RPMI8226 (cell line): ENCODE data around the gene TAS2R30.

Experiments
- DNase-seq: peaks from one replicate; pipeline ENCODE4 v3.0.0-alpha.2; 2015

Gene TAS2R30, protein sequence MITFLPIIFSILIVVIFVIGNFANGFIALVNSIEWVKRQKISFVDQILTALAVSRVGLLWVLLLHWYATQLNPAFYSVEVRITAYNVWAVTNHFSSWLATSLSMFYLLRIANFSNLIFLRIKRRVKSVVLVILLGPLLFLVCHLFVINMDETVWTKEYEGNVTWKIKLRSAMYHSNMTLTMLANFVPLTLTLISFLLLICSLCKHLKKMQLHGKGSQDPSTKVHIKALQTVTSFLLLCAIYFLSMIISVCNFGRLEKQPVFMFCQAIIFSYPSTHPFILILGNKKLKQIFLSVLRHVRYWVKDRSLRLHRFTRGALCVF

DNA sequence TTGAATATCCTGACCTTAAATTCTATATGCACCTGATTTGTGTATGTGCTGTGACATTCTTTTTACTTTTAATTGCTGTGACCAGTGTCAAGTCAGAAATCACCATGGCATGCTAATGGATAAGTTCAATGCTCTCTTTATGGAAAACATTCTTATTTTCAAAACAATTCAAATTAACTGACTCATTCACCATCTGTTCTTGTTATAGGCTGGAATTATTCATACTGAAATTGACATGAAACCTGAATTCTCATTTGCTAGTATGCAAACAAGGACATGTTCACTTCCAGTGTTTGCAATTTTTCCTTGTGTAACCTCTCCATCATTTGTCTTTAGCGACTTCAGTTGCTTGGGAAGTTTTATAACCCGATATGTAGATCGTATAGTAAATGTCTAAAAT is at the start of gene TAS2R30:
TAS2R30 (minus strand) TSS at position 340 of the 400 bp plus-strand sequence. CDS start 400 bp downstream, outside the sequence.
- no peak for DNase-seq

DNA sequence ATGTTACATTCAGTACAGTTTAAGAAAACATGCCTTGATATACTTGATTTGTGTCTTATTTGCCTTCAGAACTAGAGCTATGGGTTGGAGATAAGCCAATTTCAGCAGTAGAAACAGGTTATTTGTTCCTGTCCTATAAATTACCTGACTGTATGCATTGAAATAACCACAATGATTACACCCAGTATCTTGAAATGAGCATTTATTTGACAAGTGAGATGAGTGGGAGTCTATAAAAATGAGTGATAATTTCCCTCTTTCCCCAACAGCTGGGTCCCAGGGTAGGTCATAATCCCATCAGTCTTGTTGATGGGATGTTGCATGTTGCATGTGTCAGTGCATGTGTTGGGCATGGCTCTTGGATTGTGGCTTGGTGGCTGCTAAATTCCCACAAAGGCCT is 48.6 kb upstream of the TAS2R30 start:
- DNase-seq = no peak

DNA sequence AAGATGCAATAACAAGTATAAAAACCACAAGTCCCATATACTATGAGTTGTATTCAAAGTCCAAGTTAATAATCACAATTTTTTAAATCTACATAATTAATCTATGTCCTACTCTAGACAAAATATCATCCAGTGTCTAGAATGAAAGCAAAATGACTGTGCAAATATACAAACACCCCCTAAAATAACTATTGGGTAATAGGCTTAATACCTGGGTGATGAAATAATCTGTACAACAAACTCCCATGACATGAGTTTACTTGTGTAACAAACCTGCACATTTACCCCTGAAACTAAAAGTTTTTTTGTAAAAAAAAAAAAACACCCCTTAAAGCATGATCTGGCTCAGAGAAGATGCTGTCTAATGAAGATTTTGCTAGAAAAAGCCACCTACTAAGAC is 48.1 kb upstream of the TAS2R30 start:
- no peak for DNase-seq

DNA sequence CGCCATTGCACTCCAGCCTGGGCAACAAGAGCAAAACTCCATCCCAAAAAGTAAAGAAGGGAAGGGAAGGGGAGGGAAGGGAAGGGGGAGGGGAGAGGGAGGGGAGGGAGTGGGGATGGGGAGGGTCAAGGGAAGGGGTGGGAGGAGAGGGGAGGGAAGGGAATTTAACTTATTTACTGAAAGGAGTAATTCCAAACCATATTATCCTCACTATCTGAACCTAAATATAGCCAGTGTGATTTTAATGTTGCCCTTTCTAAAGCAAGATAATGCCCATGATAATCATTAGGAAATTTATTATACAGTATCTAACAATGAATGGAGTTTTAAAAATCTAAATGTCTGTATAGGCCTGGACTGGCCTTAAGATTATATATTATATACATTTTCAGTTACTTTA is 43.8 kb upstream of the TAS2R30 start:
- DNase-seq = no peak

GRCh38 chr12:11174022-11174421 is 39.6 kb upstream of the TAS2R30 start:
- no peak for DNase-seq

DNA sequence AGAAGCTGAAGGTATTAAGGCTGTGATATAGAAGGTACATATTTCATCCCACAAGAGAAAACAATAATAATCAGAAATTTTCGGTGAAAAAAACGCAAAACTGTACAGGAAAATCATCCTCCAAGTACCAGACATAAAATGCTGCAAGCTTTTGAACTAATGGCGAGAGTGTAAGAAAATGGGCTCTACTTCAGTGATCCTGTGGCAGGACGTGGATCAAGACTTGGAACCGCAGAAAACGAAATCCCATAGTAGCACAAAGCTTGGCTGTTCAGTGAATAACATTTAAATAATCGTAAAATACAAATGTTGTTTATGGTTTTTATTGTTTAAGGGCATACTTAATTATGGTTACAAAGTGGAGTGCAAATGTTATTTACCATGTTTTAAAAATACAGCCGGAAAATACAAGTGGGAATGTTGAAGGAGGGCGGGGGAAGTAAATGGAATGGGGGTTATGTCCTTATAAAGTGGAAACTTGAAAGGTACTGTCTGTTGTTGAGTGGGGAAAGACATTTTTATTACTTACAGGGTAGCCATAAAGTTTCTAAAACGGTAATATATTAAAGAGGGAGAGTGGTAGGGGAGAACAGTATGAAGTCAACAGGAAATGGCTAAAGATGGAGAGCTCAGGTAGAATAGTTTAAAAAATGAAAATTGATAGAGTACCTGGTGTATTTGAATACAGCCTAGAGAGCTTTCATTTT is 37.7 kb upstream of the TAS2R30 start:
- peak; percentile 3 for DNase-seq

DNA sequence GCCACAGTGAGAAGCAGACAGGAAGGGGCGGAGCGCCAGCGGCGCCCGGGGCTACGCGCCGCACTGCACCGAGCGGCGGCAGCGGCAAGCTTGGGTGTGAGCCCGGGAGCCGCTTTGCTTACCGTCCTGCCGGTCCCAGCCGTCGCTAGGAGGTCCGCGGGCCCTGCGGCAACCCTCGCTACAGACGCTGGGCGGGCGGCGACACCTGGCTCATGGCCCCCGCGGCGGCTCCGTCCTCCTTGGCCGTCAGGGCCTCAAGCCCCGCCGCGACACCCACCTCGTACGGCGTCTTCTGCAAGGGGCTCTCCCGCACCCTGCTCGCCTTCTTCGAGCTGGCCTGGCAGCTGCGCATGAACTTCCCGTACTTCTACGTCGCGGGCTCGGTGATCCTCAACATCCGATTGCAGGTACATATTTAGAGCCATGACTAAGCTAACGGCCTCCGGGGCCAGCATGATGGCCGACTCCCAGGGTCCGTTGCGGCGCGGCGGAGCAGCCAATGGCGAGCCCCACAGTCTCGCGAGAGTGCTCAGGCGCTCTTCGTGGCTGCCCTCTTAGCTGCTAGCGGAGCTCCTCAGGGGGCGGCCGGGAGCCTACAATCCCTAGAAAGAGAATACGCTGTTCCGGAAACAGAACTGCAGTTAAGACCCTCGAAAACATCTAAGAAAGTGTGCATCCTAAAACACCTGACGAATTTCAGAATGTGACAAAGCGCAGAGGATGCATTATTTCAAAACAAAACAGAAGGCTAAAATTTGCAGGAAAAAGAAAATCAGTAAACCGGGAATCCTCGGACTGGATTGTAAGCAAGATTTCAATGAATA is 36.9 kb upstream of the TAS2R30 start, which contains the start of gene SMIM10L1:
SMIM10L1 (plus strand) TSS at position 50 of the 824 bp plus-strand sequence; CDS start at position 213, 163 bp downstream.
- peak; percentile 94 for DNase-seq

- no peak for DNase-seq
Observed at GRCh38 chr12:11170810-11171144, 36.3 kb upstream of the TAS2R30 start.

DNA sequence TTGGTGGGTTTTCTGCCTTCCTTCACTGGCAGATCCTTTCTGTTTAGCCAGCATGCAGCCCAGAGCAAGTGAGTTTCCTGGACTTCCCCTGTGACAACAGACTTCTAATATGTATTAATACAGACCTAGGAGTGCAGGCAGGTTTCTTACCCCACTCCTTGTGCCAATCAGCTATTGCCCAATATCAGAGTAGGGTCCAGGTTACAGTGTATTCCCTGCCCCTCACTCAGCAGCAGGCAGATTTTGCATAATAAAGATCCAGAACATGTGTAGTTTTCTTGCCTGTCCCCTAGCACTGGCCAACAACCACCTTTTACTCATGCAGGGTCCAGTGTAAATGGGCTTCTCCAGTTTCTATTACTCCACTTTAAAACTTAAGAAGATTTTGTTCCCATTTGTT is 31.9 kb upstream of the TAS2R30 start:
- no peak for DNase-seq

GRCh38 chr12:11164384-11164783 is 29.9 kb upstream of the TAS2R30 start:
- no peak for DNase-seq

DNA sequence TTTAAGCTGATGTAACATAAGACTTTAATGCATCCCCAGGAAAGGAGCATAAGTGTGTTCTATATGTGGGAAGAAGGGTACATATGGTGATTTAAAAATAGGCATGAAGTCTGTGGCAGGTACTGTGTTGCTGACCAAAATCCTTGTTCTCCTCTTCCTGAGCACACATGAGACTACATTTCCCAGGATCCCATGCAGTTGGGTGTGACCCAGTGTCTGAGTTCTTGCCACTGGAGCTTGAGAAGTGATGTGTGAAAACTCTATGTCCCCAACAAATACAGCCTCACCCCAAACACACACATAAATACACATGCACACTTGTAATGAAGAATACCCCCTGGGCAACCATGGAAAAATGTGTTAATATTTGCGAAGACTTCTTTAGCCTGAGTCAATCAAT is 28.1 kb upstream of the TAS2R30 start:
- DNase-seq = no peak

- DNase-seq = no peak
Observed at GRCh38 chr12:11158885-11159444, 24.5 kb upstream of the TAS2R30 start.

- no peak for DNase-seq
Observed at GRCh38 chr12:11154400-11154925, 20.0 kb upstream of the TAS2R30 start.

DNA sequence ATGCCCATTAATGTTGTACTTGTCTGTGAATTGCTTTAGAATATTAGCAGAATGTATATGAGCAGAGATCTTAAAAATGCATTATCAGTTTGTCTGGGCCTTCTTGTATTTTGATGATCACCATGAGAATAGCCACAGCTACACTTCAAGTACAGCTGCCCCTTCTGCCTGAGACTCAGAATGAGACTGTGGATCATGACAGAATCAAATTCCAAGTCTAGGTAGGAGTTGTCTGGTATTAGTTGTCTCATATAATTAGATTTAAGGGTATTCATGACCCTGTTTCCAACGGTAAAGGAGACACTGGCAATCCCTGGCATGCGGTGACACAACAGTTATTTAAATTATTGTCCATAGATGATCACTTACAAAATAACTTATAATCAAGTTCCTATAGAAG is 18.3 kb upstream of the TAS2R30 start:
- no peak for DNase-seq

DNA sequence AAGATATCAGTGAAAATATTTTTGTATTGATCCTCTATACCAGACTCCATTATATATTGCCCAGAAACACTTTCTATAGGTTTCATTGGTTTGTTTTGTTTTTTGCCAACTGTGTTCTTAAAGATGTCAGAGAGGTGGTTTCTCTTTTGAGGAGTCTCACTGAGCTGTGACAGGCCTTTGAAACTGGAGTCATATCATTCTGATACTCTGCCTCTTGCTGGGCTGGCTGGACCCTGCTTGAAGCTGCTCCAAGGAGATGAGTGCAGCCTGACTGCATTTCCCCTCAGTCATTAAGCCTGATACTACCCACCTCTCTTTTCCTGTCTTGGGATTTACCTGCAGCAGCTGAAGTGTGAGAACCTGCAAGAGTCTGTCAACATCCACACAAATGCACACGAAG is 16.4 kb upstream of the TAS2R30 start:
- no peak for DNase-seq

DNA sequence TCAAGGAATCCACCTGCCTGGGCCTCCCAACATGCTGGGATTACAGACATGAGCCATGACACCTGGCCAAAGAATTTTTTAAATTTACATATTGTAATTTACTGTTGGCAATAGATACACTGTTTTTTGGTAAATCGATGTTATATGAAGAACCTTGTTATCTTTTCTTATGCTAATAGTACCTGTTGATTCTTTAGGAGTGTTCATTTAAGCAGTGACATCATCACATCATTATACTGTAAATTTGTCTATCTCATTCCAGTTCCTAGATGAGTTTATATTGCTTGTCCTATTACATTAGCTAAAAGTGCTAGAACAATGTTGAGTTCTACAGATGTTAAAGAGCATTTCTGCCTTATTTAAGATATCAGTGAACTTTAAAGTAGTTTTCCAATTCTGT is 13.0 kb upstream of the TAS2R30 start:
- DNase-seq = no peak

GRCh38 chr12:11144297-11144696 is 9.9 kb upstream of the TAS2R30 start:
- no peak for DNase-seq

GRCh38 chr12:11143352-11143751 is 8.9 kb upstream of the TAS2R30 start:
- no peak for DNase-seq

GRCh38 chr12:11136075-11136474 is 1.6 kb upstream of the TAS2R30 start:
- DNase-seq = no peak

DNA sequence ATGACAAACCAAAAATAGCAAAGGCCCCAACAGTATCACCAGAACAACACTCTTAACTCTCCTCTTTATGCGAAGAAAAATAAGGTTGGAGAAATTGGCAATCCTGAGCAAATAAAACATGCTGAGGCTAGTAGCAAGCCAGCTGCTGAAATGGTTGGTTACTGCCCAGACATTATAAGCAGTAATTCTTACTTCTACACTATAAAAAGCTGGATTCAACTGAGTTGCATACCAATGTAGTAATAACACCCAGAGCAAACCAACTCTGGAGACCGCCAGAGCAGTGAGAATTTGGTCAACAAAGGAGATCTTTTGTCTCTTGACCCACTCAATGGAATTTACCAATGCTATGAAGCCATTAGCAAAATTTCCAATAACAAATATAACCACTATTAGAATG is 628 bp downstream of the TAS2R30 start:
- no peak for DNase-seq

DNA sequence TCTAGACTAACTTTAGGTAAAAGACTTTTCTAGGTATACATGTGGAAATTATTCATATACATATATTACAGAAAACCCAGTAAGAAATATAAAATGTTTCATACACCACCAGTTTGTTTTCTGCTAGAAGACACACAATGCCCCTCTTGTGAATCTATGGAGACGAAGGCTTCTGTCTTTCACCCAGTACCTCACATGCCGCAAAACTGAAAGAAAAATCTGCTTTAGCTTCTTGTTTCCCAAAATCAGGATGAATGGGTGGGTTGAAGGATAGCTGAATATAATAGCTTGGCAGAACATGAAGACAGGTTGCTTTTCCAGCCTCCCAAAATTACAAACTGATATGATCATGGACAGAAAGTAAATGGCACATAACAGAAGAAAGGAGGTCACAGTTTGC is 1.3 kb downstream of the TAS2R30 start:
- no peak for DNase-seq

DNA sequence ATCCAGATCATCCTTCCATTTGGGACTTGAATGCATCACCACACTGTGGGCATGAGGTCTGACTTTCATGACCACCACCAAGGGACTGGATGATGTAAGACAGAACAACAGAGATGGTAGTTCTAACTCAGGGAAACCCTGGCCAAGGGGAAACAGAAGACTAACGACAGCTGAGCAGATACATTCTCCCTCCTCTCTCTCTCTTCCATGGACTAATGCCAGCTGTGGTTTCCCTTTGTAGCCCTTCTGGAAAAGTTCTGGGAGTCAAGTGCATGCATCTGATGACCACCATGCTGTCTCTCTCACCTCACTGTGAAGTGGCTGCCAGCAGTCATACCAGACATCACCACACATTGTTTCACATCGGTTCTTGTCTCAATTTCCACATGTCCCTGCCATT is 3.4 kb downstream of the TAS2R30 start:
- no peak for DNase-seq

GRCh38 chr12:11130382-11130781 is 4.1 kb downstream of the TAS2R30 start:
- DNase-seq = no peak
